ENCODE results near the gene LDHB.

LDHB gene

GRCh38 chr12:21602774-21603173, 54.9 kb downstream of the LDHB start:
- Histone ChIP-seq H3K4me3 (ENCODE audit: low read length) (no peak overlapping the region), H3K4me2 (ENCODE audit: low read length) (no peak overlapping the region), H4K20me1 (ENCODE audit: control insufficient read depth, insufficient read depth, low read depth, low read length) (no peaks in the 10 kb centered on the region), H3K4me1 (ENCODE audit: control insufficient read depth, low read length) (peaks cover 14% of the 10 kb centered on the region), H3K27me3 (ENCODE audit: control insufficient read depth, low read length) (peaks cover 6% of the 10 kb centered on the region; the same call in 1 of the 2 replicates), H3F3A (ENCODE audit: control insufficient read depth, insufficient read depth) (no peaks in the 10 kb centered on the region), H3K27ac (ENCODE audit: low read depth, low read length) (no peak overlapping the region), H3K36me3 (ENCODE audit: control insufficient read depth, low read length) (no peaks in the 10 kb centered on the region), H3K9me3 (ENCODE audit: control insufficient read depth, insufficient read depth, low read length) (no peaks in the 10 kb centered on the region), H3K9me2 (replicated peaks; ENCODE audit: control insufficient read depth, low read length) (no peaks in the 10 kb centered on the region), H3K79me2 (ENCODE audit: control insufficient read depth, low read length) (no peaks in the 10 kb centered on the region)
- TF ChIP-seq EZH2phosphoT487 (IDR thresholded peaks at IDR 0.05; ENCODE audit: borderline replicate concordance, low read length) (no peak), CTCF (IDR thresholded peaks at IDR 0.05; ENCODE audit: low read depth, low read length, poor library complexity, severe bottlenecking) (no peak)

GRCh38 chr12:21600196-21600595, 57.4 kb downstream of the LDHB start:
- Histone ChIP-seq H3K4me1 (ENCODE audit: control insufficient read depth, low read length) (peaks cover 14% of the 10 kb centered on the region), H3K27me3 (ENCODE audit: control insufficient read depth, low read length) (no peaks in the 10 kb centered on the region), H3K4me2 (ENCODE audit: low read length) (no peak overlapping the region), H3K9me3 (ENCODE audit: control insufficient read depth, insufficient read depth, low read length) (no peaks in the 10 kb centered on the region), H3K36me3 (ENCODE audit: control insufficient read depth, low read length) (no peaks in the 10 kb centered on the region), H4K20me1 (ENCODE audit: control insufficient read depth, insufficient read depth, low read depth, low read length) (no peaks in the 10 kb centered on the region), H3K4me3 (ENCODE audit: low read length) (no peak overlapping the region), H3K27ac (ENCODE audit: low read depth, low read length) (no peak overlapping the region), H3K79me2 (ENCODE audit: control insufficient read depth, low read length) (no peaks in the 10 kb centered on the region), H3K9me2 (replicated peaks; ENCODE audit: control insufficient read depth, low read length) (no peaks in the 10 kb centered on the region), H3F3A (ENCODE audit: control insufficient read depth, insufficient read depth) (no peaks in the 10 kb centered on the region)
- no peak for TF ChIP-seq CTCF (IDR thresholded peaks at IDR 0.05; ENCODE audit: low read depth, low read length, poor library complexity, severe bottlenecking)

GRCh38 chr12:21599143-21599999, 58.3 kb downstream of the LDHB start:
- Histone ChIP-seq H3K9me3 (ENCODE audit: control insufficient read depth, insufficient read depth, low read length) (no peaks in the 10 kb centered on the region), H3K27me3 (ENCODE audit: control insufficient read depth, low read length) (no peaks in the 10 kb centered on the region), H3K79me2 (ENCODE audit: control insufficient read depth, low read length) (no peaks in the 10 kb centered on the region), H3F3A (ENCODE audit: control insufficient read depth, insufficient read depth) (no peaks in the 10 kb centered on the region), H3K4me1 (ENCODE audit: control insufficient read depth, low read length) (peaks cover 14% of the 10 kb centered on the region), H4K20me1 (ENCODE audit: control insufficient read depth, insufficient read depth, low read depth, low read length) (no peaks in the 10 kb centered on the region), H3K36me3 (ENCODE audit: control insufficient read depth, low read length) (no peaks in the 10 kb centered on the region), H3K4me2 (ENCODE audit: low read length) (peak overlapping the region; percentile 56), H3K9me2 (replicated peaks; ENCODE audit: control insufficient read depth, low read length) (no peaks in the 10 kb centered on the region), H3K27ac (ENCODE audit: low read depth, low read length) (no peak overlapping the region), H3K4me3 (ENCODE audit: low read length) (no peak overlapping the region)
- TF ChIP-seq EZH2phosphoT487 (IDR thresholded peaks at IDR 0.05; ENCODE audit: borderline replicate concordance, low read length) = no peak
- TF ChIP-seq CTCF (IDR thresholded peaks at IDR 0.05; ENCODE audit: low read depth, low read length, poor library complexity, severe bottlenecking) = no peak
